Stimulated activated CD8-positive, alpha-beta memory T cell treated with anti-CD3 and anti-CD28 coated beads, Interleukin-15, amount 100 ng/mL, for 1 hour (primary cell): Measurements from ENCODE around the gene BPIFA2.

ENCODE experiments used
- DNase-seq: peaks from one replicate; pipeline ENCODE4 v3.0.0-alpha.2; 2020; ENCODE audit warnings: low read depth

BPIFA2 gene

GRCh38 chr20:33202451-33202850 is 34.5 kb downstream of the BPIFA2 start:
- DNase-seq, result no peak

- DNase-seq, result no peak
Measured at GRCh38 chr20:33203444-33203843, 35.5 kb downstream of the BPIFA2 start.

- DNase-seq, result no peak
Measured at GRCh38 chr20:33209789-33210188, 41.8 kb downstream of the BPIFA2 start.

- DNase-seq, result no peak
Measured at GRCh38 chr20:33210371-33210770, 42.4 kb downstream of the BPIFA2 start.

GRCh38 chr20:33211817-33212424 is 44.0 kb downstream of the BPIFA2 start:
- no peak for DNase-seq

DNA sequence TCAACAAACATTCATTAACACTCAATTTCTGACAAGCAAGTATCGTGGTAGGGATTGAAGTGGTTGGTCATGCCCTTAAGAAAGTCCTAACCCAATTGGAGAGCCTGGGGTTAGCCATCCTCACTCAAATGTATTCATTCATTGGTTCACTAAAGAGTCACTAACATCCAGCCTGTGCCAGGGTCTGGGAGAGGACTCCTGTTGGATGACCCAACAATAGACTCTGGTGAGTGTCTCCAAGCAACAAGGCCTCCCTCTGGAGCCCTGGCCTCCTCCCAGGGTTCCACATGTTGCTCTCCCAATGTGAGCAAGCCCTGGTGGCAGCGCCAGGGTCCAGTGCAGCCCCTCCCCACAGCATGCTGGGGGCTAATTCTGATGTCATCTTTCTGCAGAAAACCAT is 49.1 kb downstream of the BPIFA2 start, which contains the start of gene BPIFA3:
BPIFA3 (plus strand) TSS at position 301 of the 400 bp plus-strand sequence. CDS start 185 bp downstream, outside the sequence.
- DNase-seq, result no peak

GRCh38 chr20:33224399-33224798 is 56.4 kb downstream of the BPIFA2 start:
- DNase-seq, result no peak

- no peak for DNase-seq
Measured at GRCh38 chr20:33229843-33230242, 61.9 kb downstream of the BPIFA2 start.
